NB4 (cell line): ENCODE results near the gene ARID1B.

Source experiments
- DNase-seq: peaks from one replicate; pipeline ENCODE4 v3.0.0; 2010; ENCODE audit warnings: low read depth
- H3K4me3 ChIP-seq: one replicate; pipeline ENCODE4 v1.5.1; 2011; ENCODE audit warnings: mild to moderate bottlenecking, low read depth, low read length, moderate library complexity
- CTCF ChIP-seq: IDR thresholded peaks from one replicate; pipeline ENCODE4 v1.5.1; 2012; ENCODE audit warnings: low read depth, low read length
- MYC ChIP-seq: IDR thresholded peaks from 2 replicates; pipeline ENCODE4 v1.6.1; 2011; ENCODE audit warnings: low read depth, low read length
- POLR2A ChIP-seq: IDR thresholded peaks from 2 replicates; pipeline ENCODE4 v1.6.1; 2011; ENCODE audit warnings: mild to moderate bottlenecking; ENCODE audit not compliant: insufficient read length; ENCODE audit errors: extremely low read depth
- TF ChIP-seq, protein P1 (sequence below): IDR thresholded peaks from 2 replicates; pipeline ENCODE4 v1.6.1; 2011; ENCODE audit warnings: low read depth, low read length

The ARID1B gene

GRCh38 chr6:157099912-157100593, 322.9 kb downstream of the ARID1B start:
- no peak for TF ChIP-seq POLR2A
- TF ChIP-seq, protein P1, sequence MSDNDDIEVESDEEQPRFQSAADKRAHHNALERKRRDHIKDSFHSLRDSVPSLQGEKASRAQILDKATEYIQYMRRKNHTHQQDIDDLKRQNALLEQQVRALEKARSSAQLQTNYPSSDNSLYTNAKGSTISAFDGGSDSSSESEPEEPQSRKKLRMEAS: no peak
- no peak for TF ChIP-seq CTCF
- no peak for TF ChIP-seq MYC
- DNase-seq: no peak
- H3K4me3 ChIP-seq: no peak overlapping the region

- TF ChIP-seq, protein P1: no peak
- TF ChIP-seq CTCF: no peak
- no peak for TF ChIP-seq POLR2A
- no peak for TF ChIP-seq MYC
- DNase-seq: no peak
- no peak overlapping the region for H3K4me3 ChIP-seq
Observed at GRCh38 chr6:157101166-157101565, 324.0 kb downstream of the ARID1B start.

DNA sequence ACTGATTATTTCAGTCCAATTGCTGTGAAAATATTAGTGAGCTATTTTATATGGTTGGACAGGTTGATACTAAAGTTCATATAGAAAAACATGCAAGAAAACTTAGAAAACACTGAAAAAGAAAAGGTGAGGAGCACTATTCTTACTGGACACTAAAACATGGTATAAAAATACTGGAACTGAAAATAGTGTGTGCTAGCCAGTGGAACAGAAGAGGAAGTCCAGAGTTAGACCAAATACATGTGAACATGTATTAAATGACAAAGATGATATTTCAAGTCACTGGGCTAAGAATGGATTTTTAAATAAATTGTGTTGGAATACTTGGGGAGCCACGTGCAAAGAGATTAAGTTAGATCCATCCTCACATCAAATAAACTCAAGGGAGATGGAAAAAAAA, 327.6 kb downstream of the ARID1B start:
- no peak overlapping the region for H3K4me3 ChIP-seq
- DNase-seq: no peak
- TF ChIP-seq MYC (no peak), POLR2A (no peak), CTCF (no peak)
- TF ChIP-seq, protein P1: no peak

DNA sequence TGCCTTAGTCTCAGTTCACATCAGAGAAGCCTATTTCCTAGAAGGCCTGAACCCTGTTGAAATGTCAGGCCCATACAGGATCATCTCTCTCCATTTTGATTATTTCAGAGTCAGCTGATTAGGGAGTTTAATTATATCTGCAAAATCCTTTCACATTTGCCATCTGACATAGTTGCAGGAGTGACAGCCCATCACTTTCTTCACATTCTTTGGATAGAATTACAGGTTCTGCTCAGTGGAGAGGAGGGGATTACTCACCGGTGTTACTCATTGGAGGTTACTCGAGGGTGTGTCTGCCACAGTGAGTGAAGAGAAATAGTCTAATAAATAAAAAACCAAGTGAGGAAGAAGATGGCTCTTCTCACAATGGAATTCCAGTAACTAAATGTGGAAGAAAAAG, 329.3 kb downstream of the ARID1B start:
- DNase-seq: no peak
- TF ChIP-seq CTCF: no peak

DNA sequence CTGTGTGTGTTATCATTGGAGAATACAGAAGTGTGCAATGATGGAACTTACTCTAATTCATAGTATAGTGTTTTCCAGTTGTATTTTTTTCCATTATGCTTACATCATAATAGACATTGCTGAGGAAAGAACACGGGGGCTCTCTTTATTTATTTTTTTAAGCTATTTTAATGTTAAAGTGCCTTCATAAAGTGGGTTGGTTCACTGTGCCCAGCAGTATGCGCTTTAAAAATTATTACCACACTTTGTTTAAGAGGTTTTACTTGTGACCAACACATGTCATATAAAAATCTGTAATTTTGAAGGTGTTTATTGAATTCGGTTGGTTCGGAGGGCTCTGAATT, 330.4 kb downstream of the ARID1B start:
- DNase-seq: no peak
- H3K4me3 ChIP-seq: no peak overlapping the region
- TF ChIP-seq, protein P1: no peak
- TF ChIP-seq CTCF (no peak), MYC (no peak), POLR2A (no peak)

More for the DNA sequence above, 329.3 kb downstream of the ARID1B start:
- no peak overlapping the region for H3K4me3 ChIP-seq
